Esophagus muscularis mucosa (tissue), 4 donors: ENCODE results near the gene SCFD2. TPM values are rescaled to one million over a fixed set of nuclear protein-coding genes. Genes with fewer than 3 reads are reported as not detected.
"Not testable (repeated sequence)": the region's sequence is repeated elsewhere in the genome, so short reads cannot be mapped to it uniquely, and the experiment has no call there.

Experiments
- DNase-seq: peaks from one replicate; pipeline ENCODE4 v3.0.0-alpha.2; 2017; ENCODE audit errors: extremely low spot score
- H3K27ac ChIP-seq, 4 donors: fragments of 200-600 bp; sonication (generic); replicated peaks in 1 of 4; 1 replicate in 3 of 4; 2 replicates in 1 of 4; pipeline ENCODE4 v1.5.1; 2016 to 2019; ENCODE audit warnings: mild to moderate bottlenecking in 1 of 4
- H3K27me3 ChIP-seq, 4 donors: fragments of 200-600 bp; sonication (generic); one replicate each; pipeline versions ENCODE4 v1.5.1 to v1.6.0; 2016 to 2019
- H3K36me3 ChIP-seq, 4 donors: fragments of 200-600 bp; sonication (generic); one replicate each; pipeline ENCODE4 v1.5.1; 2016 to 2019
- H3K4me1 ChIP-seq, 4 donors: fragments of 200-600 bp; sonication (generic); one replicate each; pipeline ENCODE4 v1.5.1; 2016 to 2019
- H3K4me3 ChIP-seq, 4 donors: fragments of 200-600 bp; sonication (generic); 1 replicate in 2 of 4; 2 replicates in 2 of 4; pipeline ENCODE4 v1.5.1; 2016 to 2019; ENCODE audit warnings: mild to moderate bottlenecking in 4 of 4, moderate library complexity in 1 of 4
- H3K9me3 ChIP-seq, 4 donors: fragments of 200-600 bp; sonication (generic); 1 replicate in 3 of 4; 2 replicates in 1 of 4; pipeline ENCODE4 v1.5.1; 2016 to 2019
- EP300 ChIP-seq: sonication (generic); formaldehyde crosslinking; IDR thresholded peaks from one replicate; pipeline ENCODE4 v1.6.1; 2017; ENCODE audit warnings: antibody characterized with exemption
- POLR2A ChIP-seq: fragments of 450-650 bp; IDR thresholded peaks from one replicate; pipeline ENCODE4 v1.6.1; 2017; ENCODE audit warnings: antibody characterized with exemption, moderate library complexity, mild to moderate bottlenecking, low read depth
- POLR2AphosphoS5 ChIP-seq, 2 donors: sonication (generic); formaldehyde crosslinking; IDR thresholded peaks; one replicate each; pipeline ENCODE4 v1.6.1; 2017; ENCODE audit warnings: antibody characterized with exemption in 2 of 2
- WGBS: methylation state at CpG from one replicate; pipeline ENCODE4 v1.1.5; 2018; 5-methylcytosine and 5-hydroxymethylcytosine counted together
- intact Hi-C: fragments of 100-400 bp; cut with DNase I; formaldehyde crosslinking; loops from one replicate; pipeline ENCODE4 v1.15.1; 2023
- total RNA-seq, 4 donors: library from RNA; depleted of rRNA; stranded (reverse); fragments of >200 nt; gene quantifications; one replicate each; pipeline versions ENCODE4 v1.1.0 to v1.2.1, GENCODE V29; 2016
- TF ChIP-seq, protein P1 (sequence below), 3 experiments: fragments of 200-600 bp in 2 of 3; fragments of 450-650 bp in 1 of 3; sonication (generic) in 2 of 3; IDR thresholded peaks; one replicate each; pipeline ENCODE4 v1.5.1; 2017 to 2019; ENCODE audit warnings: antibody characterized with exemption in 3 of 3, mild to moderate bottlenecking in 2 of 3, moderate library complexity in 1 of 3

SCFD2 gene
- total RNA-seq, 4 donors from 2014 or later = 10.0 to 15.7 (median 12.7) TPM

DNA sequence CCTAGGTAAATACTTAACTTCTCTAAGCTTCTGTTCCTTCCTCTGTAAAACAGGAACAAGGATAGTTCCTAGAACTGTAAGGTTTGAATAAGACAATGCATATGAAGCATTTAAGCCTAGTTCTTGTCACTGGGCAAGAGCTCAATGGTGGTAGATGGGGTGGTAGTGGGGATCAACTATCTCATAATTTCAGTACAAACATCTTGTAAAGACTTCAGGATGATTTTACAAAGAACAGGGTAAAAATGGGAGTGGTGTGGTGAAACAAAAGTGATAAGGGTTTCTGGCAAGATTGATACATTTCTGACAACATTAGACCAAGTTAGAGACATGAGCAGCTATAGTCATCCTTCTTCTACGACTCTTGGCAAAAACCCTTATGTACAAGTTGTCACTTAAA lies 137.8 kb downstream of the SCFD2 start:
- no peaks in the 10 kb centered on the region for H3K36me3 ChIP-seq
- no peaks in the 10 kb centered on the region for H3K27me3 ChIP-seq
- TF ChIP-seq POLR2A (no peak), EP300 (no peak), POLR2AphosphoS5 (IDR thresholded peaks at IDR 0.05) (no peak)
- TF ChIP-seq, protein P1, sequence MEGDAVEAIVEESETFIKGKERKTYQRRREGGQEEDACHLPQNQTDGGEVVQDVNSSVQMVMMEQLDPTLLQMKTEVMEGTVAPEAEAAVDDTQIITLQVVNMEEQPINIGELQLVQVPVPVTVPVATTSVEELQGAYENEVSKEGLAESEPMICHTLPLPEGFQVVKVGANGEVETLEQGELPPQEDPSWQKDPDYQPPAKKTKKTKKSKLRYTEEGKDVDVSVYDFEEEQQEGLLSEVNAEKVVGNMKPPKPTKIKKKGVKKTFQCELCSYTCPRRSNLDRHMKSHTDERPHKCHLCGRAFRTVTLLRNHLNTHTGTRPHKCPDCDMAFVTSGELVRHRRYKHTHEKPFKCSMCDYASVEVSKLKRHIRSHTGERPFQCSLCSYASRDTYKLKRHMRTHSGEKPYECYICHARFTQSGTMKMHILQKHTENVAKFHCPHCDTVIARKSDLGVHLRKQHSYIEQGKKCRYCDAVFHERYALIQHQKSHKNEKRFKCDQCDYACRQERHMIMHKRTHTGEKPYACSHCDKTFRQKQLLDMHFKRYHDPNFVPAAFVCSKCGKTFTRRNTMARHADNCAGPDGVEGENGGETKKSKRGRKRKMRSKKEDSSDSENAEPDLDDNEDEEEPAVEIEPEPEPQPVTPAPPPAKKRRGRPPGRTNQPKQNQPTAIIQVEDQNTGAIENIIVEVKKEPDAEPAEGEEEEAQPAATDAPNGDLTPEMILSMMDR (IDR thresholded peaks at IDR 0.05) = no peak
- WGBS = 90% methylated on average over 1 of the region's 1 CpG
- no peak overlapping the region for H3K27ac ChIP-seq
- H3K4me1 ChIP-seq = no peaks in the 10 kb centered on the region
- intact Hi-C loops = no loop called here
- no peak for DNase-seq
- no peaks in the 10 kb centered on the region for H3K9me3 ChIP-seq
- no peak overlapping the region for H3K4me3 ChIP-seq

DNA sequence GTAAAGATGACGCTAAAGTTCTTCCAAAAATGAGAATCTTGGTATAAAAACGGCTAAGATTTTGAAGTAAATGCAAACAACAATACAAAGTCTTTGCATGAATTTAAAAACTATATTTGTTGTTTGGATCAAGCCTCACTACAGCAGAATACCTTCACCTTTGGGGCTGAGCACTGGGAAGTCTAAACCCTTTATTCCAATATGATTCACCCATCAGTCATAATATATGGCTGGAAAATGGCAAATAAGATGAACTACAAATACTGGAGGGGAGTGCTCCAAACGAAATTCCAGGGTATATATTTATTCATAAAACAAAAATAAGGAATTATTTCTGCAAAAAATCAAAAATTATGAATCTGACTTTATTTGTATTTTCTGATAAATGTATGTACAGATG lies 138.4 kb downstream of the SCFD2 start:
- WGBS = 80% methylated on average over 3 of the region's 3 CpGs
- Histone ChIP-seq H3K27me3 (no peaks in the 10 kb centered on the region), H3K4me3 (no peak overlapping the region), H3K9me3 (no peaks in the 10 kb centered on the region), H3K36me3 (no peaks in the 10 kb centered on the region), H3K4me1 (no peaks in the 10 kb centered on the region), H3K27ac (no peak overlapping the region)
- intact Hi-C loops = no loop called here
- no peak for DNase-seq
- TF ChIP-seq, protein P1 (IDR thresholded peaks at IDR 0.05) = no peak
- TF ChIP-seq EP300 (no peak), POLR2AphosphoS5 (IDR thresholded peaks at IDR 0.05) (no peak), POLR2A (no peak)

DNA sequence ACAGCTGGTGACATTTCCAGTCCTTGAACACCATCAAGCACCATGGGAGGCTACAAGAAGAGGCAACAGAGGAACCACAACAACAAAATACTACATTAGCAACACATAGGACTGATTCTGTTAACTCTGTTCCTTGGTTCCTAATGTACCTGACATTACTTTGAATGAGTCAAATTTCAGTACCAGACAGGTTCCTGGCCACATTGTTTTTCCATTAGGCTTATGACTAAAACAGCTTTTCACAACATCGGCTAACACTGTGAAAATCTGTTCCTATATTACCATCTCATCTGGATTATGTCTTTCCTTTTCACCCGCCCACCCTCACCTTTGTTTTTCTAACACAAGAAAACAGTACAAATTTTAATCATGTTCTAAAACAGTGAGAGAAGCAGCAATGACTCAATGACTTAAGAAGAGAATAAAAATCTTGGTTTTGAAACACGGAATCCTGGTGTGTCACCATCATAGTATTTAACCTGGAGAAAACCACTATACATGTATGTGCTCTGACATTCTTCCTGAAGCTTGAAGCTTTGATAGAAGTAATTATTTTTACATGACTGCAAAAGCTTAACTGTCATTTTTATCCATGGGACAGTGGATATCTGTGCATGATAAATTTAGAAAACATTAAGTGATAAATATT lies 143.9 kb downstream of the SCFD2 start:
- DNase-seq = no peak
- intact Hi-C loops = no loop called here
- Histone ChIP-seq H3K9me3 (no peaks in the 10 kb centered on the region), H3K36me3 (no peaks in the 10 kb centered on the region), H3K4me1 (no peaks in the 10 kb centered on the region), H3K27me3 (no peaks in the 10 kb centered on the region), H3K27ac (no peak overlapping the region), H3K4me3 (no peak overlapping the region)
- 87% methylated on average over 3 of the region's 3 CpGs for WGBS
- no peak for TF ChIP-seq POLR2A
- no peak for TF ChIP-seq EP300
- no peak for TF ChIP-seq POLR2AphosphoS5 (IDR thresholded peaks at IDR 0.05)
- TF ChIP-seq, protein P1 (IDR thresholded peaks at IDR 0.05) = no peak

DNA sequence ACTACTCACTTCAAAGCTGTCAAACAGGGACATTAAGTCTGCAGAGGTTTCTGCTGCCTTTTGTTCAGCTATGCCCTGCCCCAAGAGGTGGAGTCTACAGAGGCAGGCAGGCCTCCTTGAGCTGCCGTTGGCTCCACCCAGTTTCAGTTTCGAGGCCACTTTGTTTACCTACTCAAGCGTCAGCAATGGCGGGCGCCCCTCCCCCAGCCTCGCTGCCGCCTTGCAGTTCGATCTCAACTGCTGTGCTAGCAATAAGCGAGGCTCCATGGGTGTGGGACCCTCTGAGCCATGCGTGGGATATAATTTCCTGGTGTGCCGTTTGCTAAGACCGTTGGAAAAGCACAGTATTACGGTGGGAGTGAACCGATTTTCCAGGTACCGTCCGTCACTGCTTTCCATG lies 146.7 kb downstream of the SCFD2 start:
- 98% methylated on average over 15 of the region's 16 CpGs for WGBS
- H3K27me3 ChIP-seq, intact Hi-C loops, H3K4me1 ChIP-seq, H3K27ac ChIP-seq, H3K9me3 ChIP-seq, H3K36me3 ChIP-seq, H3K4me3 ChIP-seq, DNase-seq: not testable (repeated sequence)

DNA sequence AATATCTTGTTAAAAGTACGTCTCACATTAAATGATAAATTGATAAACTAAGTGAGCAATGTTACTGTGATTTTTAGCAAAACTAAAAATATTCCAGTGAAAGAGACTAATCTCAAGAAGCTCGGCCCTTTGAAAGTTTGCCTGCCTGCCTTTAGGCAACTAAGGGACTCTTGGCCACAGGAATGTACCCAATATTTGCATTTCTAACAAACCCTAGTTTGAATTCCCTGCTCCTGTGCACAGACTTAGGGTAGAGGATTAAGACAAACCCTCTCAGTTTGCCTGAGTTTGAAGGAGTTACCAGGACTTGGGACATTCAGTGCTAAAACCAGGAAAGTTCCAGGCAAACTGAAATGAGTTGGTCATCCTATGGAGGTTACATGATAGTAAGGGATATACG lies 157.1 kb downstream of the SCFD2 start:
- Histone ChIP-seq H3K4me1 (no peaks in the 10 kb centered on the region), H3K4me3 (no peak overlapping the region), H3K36me3 (peaks cover 0 to 3% (median 0%) of the 10 kb centered on the region in 4 donors), H3K9me3 (no peaks in the 10 kb centered on the region), H3K27me3 (no peaks in the 10 kb centered on the region), H3K27ac (no peak overlapping the region)
- intact Hi-C loops = no loop called here
- WGBS = 97% methylated on average over 3 of the region's 3 CpGs
- TF ChIP-seq POLR2AphosphoS5 (IDR thresholded peaks at IDR 0.05) (no peak), EP300 (no peak), POLR2A (no peak)
- TF ChIP-seq, protein P1 (IDR thresholded peaks at IDR 0.05) = no peak
- no peak for DNase-seq
